CD4-positive, alpha-beta T cell treated with Interleukin-17A for 4 hours (primary cell): Measurements from ENCODE around the gene KLHDC10.
"Not testable (repeated sequence)": the region's sequence is repeated elsewhere in the genome, so short reads cannot be mapped to it uniquely, and the experiment has no call there.

Experiments
- DNase-seq: peaks from one replicate; pipeline ENCODE4 v3.0.0-alpha.2; 2020; ENCODE audit warnings: mixed read lengths

KLHDC10 gene

GRCh38 chr7:130083497-130083896, 13.2 kb downstream of the KLHDC10 start:
- not testable (repeated sequence) for DNase-seq

- no peak for DNase-seq
These were observed 13.9 kb downstream of the KLHDC10 start for GRCh38 chr7:130084037-130084875.

DNA sequence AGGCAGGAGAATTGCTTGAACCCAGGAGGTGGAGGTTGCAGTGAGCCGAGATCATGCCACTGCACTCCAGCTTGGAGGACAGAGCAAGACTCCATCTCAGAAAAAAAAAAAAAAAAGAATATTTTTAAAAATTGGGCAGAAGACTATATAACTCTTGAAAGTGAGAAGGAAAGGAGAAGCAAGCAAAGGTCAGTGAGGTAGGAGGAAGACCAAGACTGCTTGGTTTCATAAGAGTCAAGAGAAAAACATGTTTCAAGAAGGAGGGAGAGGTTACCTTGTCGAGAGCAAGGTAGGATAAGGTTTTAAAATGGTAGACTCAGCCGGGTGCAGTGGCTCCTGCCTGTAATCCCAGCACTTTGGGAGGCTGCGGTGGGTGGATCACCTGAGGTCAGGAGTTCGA, 14.9 kb downstream of the KLHDC10 start:
- not testable (repeated sequence) for DNase-seq

DNA sequence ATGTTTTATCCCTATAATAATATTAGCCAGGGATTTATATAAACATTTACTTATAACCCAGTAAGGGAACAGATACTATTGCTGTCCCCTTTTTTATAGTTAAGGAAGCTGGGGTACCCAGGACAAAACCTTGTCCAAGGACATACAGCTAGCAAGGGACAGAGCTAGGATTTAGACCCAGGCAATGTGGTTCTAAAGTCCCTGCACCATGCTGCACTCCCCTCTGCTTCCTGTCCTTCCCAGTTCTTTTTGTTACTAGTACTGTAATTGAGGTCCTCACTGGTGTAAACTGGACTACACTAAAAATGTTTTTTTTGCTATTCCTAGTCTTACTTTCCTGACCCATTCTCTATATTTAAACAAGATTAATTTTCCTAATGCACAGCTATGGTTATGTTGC, 16.6 kb downstream of the KLHDC10 start:
- DNase-seq, result no peak

DNA sequence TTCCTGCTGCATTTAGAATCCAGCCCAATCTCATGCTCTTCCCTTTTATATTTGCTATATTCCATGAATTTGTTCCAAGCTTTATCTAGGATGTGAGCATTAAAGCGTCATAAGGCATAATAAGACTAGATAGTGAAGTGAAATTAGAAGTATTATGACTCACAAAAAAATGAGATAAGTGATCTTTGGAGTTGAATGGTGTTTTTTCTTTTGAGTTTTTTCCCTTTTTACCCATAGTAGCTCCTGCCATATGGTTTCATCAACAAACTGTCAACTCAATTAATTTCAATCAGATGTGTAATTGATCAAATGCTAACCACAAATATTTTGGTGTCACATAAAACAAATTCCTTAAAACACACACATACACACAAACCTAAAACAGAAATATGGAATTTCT, 17.0 kb downstream of the KLHDC10 start:
- no peak for DNase-seq

DNA sequence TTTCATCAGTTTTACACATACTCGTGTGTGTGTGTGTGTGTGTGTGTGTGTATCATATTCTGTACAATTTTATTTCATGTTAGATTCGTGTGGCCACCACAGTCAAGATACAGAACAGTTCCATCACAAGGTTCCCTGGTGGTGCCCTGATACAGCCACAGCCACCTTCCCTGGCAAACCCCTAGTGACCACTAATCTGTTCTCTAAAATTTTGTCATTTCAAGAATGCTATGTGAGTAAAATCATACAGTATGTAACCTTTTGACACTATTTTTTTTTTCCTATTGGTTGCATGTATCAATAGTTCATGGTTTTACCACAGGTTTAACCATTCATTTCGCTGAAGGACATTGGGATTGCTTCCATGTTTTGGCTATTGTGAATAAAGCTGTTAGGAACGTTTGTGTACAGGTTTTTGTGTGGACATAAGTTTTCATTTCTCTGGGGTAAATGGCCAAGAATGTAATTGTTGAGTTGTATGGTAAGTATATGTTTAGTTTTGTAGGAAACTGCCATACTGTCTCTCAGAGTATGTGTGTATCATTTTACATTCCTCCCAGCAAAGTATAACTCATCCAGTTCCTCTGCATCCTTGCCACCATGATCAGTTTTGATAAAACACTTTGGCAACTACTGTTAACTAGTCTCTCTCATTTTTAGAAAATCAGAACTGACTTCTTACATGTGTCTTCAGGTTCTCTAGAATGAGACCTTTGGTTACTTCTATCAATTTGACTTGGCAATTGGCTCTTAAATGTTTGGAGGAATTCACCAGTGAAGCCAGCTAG, 20.6 kb downstream of the KLHDC10 start:
- DNase-seq, result no peak

- DNase-seq, result no peak
These were observed 21.7 kb downstream of the KLHDC10 start for GRCh38 chr7:130091999-130092398.

DNA sequence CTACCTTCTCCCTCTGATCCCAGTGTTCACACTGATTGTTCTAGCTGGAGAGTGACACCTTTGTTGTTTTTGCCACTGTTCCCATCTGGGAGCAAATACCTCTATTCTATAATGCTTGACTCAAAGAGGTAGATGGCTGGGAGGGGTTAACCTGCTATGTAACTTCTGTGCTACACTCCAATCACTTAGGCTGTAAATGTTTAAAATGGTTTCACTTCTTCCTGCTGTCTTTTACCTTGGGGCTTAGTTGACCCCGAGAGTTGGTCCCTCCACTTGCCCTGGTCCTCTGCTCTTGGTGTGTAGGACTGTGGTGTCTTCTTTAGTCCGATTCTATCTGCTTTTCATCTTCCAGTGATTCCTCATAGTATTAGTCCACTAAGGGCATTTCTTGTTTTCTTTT, 22.3 kb downstream of the KLHDC10 start:
- DNase-seq, result no peak

DNA sequence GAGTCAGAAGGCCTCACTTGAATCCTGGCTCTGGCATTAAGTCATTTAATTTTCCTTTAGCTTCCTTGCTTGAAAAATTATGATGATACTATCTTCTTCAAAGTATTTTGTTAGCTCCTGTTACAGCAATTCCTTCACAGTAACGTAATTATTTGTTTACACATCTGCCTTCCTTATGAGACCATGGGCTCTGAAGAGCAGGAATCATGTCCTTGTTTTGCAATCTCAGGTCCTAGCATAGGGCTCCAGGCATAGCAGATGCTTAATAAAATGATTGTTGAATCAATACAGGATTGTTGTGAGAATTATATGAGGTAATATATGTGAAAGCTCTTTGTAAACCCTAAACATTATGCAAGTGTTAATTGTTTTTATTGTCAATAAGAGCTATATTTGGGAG, 25.5 kb downstream of the KLHDC10 start:
- DNase-seq, result no peak

- no peak for DNase-seq
These were observed 26.0 kb downstream of the KLHDC10 start for GRCh38 chr7:130096243-130096827.

DNA sequence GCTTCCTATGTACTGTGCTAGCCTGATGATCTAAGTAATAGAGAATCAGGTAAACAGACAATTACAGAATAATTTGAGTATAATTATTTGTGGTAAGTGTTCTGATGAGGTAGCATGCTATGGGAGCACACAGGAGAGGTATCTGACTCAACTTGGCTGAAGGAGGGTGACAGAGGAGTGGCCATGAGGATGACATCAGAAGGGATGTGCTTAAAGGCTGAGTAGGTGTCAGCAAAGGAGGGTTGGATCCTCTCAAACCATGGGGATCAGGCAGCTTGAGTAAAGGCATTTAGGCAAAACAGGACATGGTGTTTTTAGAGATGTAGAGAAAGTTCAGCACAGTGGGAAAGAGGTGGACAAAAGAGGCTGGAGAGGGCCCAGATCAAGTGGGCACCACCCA, 29.0 kb downstream of the KLHDC10 start:
- DNase-seq, result no peak

- no peak for DNase-seq
These were observed 32.3 kb downstream of the KLHDC10 start for GRCh38 chr7:130102588-130102987.

GRCh38 chr7:130107949-130108674, 37.8 kb downstream of the KLHDC10 start:
- DNase-seq, result no peak

GRCh38 chr7:130108809-130109208, 38.5 kb downstream of the KLHDC10 start:
- DNase-seq, result no peak

- DNase-seq, result no peak
These were observed 41.8 kb downstream of the KLHDC10 start for GRCh38 chr7:130112093-130112492.

DNA sequence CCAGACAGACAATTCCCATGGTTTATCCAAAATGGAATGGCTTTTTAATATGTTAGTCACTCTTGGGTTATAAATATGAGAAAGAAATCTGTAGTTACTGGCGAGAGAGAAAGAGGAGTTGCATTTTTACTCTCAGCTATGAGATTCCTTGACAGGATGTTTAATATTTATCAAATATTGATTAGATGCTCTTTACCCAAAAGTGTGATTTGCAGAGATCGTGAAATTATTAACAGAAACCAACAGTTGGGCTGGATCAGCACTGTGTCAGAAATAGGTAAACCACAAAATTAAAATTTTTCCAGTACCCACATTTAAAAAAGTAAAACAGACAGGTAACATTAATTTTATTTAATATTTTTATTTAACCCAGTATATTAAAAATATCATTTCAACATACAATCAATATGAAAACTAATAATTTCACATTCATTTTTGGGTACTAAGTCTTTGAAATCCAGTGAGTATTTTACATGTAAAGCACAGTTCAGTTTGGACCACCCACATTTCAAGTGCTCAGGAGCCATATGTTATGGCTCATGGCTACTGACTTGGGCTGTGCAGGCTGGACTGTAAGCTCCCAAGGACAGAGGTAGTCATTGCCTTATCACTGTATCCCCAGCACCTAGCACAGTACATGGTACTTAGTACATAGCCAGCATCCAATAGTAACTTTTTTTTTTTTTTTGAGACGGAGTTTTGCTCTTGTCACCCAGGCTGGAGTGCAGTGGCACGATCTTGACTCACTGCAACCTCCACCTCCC, 42.5 kb downstream of the KLHDC10 start:
- no peak for DNase-seq

- DNase-seq, result not testable (repeated sequence)
These were observed 43.1 kb downstream of the KLHDC10 start for GRCh38 chr7:130113426-130113805.

DNA sequence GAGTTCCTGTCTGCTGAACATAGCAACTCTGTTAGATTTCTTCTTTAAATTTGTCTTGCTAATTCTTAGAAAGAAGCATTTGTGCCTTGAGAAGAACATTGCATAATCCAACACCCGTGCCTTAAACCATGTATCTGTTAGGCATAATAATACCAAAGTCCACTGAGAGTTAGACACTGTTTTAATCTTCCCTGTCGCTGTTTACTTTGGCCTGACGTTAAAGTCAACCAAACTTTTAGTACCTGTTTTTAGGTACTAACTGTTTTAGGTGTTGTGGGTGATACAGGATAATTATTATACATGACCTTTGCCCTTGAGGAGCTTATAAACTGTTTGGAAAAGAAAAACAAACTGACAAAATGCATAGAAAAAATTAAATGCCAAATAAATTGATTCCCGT, 43.6 kb downstream of the KLHDC10 start:
- no peak for DNase-seq

- DNase-seq, result no peak
These were observed 44.0 kb downstream of the KLHDC10 start for GRCh38 chr7:130114374-130114773.

GRCh38 chr7:130114776-130115175, 44.4 kb downstream of the KLHDC10 start:
- DNase-seq, result no peak

- DNase-seq, result no peak
These were observed 48.0 kb downstream of the KLHDC10 start for GRCh38 chr7:130118294-130118693.

DNA sequence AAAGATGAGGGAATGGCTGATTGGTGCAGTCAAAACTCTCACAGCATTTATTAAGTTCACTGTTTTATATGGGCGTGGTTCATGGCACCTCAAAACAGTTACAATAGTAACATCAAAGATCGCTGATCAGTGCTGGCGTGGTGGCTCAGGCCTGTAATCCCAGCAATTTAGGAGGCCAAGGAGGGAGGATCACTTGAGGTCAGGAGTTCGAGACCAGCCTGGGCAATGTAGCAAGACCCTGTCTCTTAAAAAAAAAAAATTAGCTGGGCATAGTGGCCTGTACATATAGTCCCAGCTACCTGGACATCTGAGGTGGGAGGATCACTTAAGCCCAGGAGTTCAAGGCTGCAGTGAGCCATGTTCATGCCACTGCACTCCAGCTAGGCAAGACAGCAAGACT, 48.5 kb downstream of the KLHDC10 start:
- no peak for DNase-seq
